ENCODE results near the gene SLC38A10. TPM values are rescaled to one million over a fixed set of nuclear protein-coding genes. Genes with fewer than 3 reads are reported as not detected.

The SLC38A10 gene
- total RNA-seq, 6 donors from 2014 or later, result 90.6 to 208 (median 110) TPM

DNA sequence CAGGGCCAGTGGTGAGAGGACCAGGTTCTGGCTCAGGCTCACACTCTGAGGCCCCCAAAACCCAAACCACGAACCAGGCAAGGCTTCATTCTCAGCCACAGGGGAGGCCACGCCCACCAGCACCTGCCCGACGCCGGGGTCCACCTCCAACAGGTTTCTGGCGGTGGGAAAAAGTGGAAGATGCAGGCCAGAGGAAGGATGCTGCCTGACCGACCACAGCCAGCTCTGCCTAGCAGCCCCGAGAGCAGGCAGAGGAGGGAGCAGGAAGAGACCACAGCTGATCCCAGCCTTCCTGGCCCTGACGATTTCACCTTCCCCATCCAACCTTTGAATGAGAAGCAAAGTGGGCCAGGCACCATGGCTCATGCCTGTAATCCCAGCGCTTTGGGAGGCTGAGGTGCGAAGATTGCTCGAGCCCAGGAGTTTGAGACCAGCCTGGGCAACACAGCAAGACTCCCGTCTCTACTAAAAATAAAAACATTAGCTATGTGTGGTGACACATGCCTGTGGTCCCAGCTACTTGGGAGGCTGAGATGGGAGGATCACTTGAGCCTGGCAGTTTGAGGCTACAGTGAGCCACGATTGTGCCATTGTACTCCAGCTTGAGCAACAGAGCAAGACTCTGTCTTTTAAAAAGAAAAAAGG lies 30.7 kb upstream of the SLC38A10 start:
- peaks cover 48 to 63% (median 56%) of the 10 kb centered on the region in 4 donors for H3K4me1 ChIP-seq
- H3K4me3 ChIP-seq, result no peak overlapping the region
- TF ChIP-seq, protein P1, sequence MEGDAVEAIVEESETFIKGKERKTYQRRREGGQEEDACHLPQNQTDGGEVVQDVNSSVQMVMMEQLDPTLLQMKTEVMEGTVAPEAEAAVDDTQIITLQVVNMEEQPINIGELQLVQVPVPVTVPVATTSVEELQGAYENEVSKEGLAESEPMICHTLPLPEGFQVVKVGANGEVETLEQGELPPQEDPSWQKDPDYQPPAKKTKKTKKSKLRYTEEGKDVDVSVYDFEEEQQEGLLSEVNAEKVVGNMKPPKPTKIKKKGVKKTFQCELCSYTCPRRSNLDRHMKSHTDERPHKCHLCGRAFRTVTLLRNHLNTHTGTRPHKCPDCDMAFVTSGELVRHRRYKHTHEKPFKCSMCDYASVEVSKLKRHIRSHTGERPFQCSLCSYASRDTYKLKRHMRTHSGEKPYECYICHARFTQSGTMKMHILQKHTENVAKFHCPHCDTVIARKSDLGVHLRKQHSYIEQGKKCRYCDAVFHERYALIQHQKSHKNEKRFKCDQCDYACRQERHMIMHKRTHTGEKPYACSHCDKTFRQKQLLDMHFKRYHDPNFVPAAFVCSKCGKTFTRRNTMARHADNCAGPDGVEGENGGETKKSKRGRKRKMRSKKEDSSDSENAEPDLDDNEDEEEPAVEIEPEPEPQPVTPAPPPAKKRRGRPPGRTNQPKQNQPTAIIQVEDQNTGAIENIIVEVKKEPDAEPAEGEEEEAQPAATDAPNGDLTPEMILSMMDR (IDR thresholded peaks at IDR 0.05), result no peak
- TF ChIP-seq POLR2A (IDR thresholded peaks at IDR 0.05) (no peak), POLR2AphosphoS5 (IDR thresholded peaks at IDR 0.05) (no peak), EP300 (IDR thresholded peaks at IDR 0.05) (no peak)
- WGBS, 2 donors, result 67 to 76% methylated on average over 6 to 14 of the region's 14 CpGs
- peak in 1 of 2 donors; percentile 41 for DNase-seq
- no peak for ATAC-seq (ENCODE audit: low FRiP score in 2 of 2)
- no peaks in the 10 kb centered on the region for H3K36me3 ChIP-seq
- peak overlapping the region in 3 of 4 donors; percentile 42 to 87 (median 73) for H3K27ac ChIP-seq
- H3K27me3 ChIP-seq, result no peaks in the 10 kb centered on the region
- H3K9me3 ChIP-seq, result no peaks in the 10 kb centered on the region

DNA sequence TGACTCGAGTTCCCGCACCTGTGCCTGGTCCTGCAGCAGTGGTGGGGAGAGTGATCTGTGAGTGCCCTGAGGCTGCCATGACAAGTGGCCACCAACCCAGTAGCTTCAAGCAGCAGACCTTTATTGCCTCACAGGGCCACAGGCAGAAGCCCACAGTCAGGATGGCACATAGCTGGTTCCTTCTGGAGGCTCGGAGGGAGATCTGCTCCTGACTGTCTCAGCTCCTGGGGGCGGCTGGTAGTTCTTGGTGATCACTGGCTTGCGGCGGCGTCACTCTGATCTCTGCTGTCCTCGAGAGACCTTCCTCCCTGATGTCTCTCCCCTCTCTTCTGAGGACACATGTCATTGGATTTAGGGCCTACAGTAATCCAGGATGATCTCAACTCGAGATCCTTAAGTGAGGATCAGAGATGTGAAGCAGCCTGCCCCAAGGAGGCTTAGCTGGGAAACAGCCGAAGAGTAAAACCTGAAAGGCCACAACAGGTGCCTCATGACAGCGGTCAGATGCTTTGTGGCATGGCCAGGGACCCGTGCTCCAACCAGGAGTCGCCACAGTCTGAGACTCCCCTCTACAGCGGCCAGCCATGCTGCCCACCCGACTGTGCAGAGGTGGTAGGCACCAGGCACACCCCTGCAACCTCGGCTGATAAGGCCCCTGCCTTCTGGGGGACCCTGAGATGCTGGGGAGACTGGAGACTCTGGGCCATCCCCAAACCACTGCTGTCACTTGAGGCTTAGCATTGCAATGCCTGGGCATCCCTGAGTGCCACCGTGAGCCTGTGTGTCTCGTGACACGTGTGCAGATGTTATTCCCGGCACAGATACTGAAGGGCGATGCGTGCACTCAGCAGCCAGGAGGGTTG lies 30.0 kb upstream of the SLC38A10 start:
- Histone ChIP-seq H3K4me1 (peaks cover 42 to 55% (median 49%) of the 10 kb centered on the region in 4 donors), H3K27ac (peak overlapping the region in 1 of 4 donors; percentile 87), H3K27me3 (no peaks in the 10 kb centered on the region), H3K4me3 (no peak overlapping the region), H3K9me3 (no peaks in the 10 kb centered on the region), H3K36me3 (no peaks in the 10 kb centered on the region)
- WGBS, 2 donors, result 87 to 92% methylated on average over 5 to 22 of the region's 22 CpGs
- no peak for ATAC-seq (ENCODE audit: low FRiP score in 2 of 2)
- no peak for TF ChIP-seq EP300 (IDR thresholded peaks at IDR 0.05)
- no peak for TF ChIP-seq POLR2AphosphoS5 (IDR thresholded peaks at IDR 0.05)
- TF ChIP-seq, protein P1 (IDR thresholded peaks at IDR 0.05), result no peak
- TF ChIP-seq POLR2A (IDR thresholded peaks at IDR 0.05), result no peak
- DNase-seq, result peak in 1 of 2 donors; percentile 50

DNA sequence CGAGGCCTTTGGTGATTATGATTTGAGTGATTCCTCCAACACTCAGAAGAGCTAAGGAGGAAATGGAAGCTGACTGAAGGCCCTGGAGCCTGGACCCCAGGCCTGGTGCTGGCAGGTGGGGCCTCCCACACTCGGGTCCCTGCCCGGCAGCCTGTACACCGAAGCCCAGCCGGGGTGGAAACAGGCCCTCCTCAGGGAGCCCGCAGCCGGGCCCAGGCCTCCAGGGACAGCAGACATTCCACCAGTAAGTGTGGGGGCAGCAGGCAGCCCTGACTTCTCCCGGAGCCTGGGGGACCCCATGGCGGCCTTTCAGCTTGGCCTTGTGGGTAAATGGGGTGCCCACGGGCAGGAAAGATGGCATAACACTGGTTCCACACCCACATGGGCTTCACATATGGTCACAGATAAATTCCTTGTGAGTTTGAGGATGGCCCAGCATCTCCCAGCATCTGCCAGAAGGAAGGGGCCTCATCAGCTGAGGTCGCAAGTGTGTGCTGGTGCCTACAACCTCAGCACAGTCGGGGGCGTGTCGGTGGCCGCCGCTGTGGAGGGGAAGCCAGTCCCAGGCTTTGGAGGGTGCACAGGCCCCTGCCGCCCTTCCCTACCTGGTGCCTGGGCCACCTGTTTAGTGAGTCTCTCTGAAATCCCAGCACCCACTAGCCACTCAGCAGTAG lies 29.2 kb upstream of the SLC38A10 start:
- 90 to 96% methylated on average over 15 of the region's 17 CpGs for whole genome bisulfite sequencing, 2 donors
- Histone ChIP-seq H3K4me3 (no peak overlapping the region), H3K27ac (no peak overlapping the region), H3K9me3 (no peaks in the 10 kb centered on the region), H3K36me3 (no peaks in the 10 kb centered on the region), H3K4me1 (peaks cover 34 to 47% (median 41%) of the 10 kb centered on the region in 4 donors), H3K27me3 (no peaks in the 10 kb centered on the region)
- no peak for TF ChIP-seq POLR2A (IDR thresholded peaks at IDR 0.05)
- no peak for TF ChIP-seq POLR2AphosphoS5 (IDR thresholded peaks at IDR 0.05)
- TF ChIP-seq EP300 (IDR thresholded peaks at IDR 0.05), result no peak
- TF ChIP-seq, protein P1 (IDR thresholded peaks at IDR 0.05), result no peak
- ATAC-seq (ENCODE audit: low FRiP score in 2 of 2), result no peak
- peak in 1 of 2 donors; percentile 72 for DNase-seq

DNA sequence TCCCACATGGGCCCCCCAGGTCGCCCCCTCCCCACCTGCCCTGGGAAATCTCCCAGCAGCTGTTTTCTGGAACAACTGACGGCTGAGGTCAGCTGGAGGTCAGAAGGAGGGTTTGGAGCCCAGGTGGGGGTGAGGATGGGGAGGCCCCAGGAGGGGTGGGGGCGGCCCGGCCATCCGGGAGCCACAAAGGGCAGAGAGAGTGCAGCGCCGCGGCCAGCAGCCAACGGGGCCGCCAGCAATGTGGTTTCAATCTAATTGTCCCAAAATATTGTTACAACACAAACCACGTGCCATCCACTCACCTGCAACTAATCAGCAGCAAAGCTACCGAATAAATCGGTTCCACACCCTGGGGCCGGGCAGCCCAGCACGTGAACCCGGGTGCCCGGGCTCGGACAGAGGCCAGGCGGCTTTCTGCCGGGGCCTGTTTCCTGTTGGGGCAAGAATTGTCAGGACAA lies 28.3 kb upstream of the SLC38A10 start:
- TF ChIP-seq EP300 (IDR thresholded peaks at IDR 0.05), result no peak
- no peak for TF ChIP-seq POLR2AphosphoS5 (IDR thresholded peaks at IDR 0.05)
- no peak for TF ChIP-seq POLR2A (IDR thresholded peaks at IDR 0.05)
- TF ChIP-seq, protein P1 (IDR thresholded peaks at IDR 0.05), result no peak
- H3K4me1 ChIP-seq, result peaks cover 25 to 39% (median 33%) of the 10 kb centered on the region in 4 donors
- H3K27ac ChIP-seq, result no peak overlapping the region
- DNase-seq (peak in 1 of 2 donors; percentile 62), ATAC-seq (ENCODE audit: low FRiP score in 2 of 2) (no peak)
- WGBS, 2 donors, result 63 to 70% methylated on average over 16 to 20 of the region's 20 CpGs
- H3K27me3 ChIP-seq, result no peaks in the 10 kb centered on the region
- H3K36me3 ChIP-seq, result no peaks in the 10 kb centered on the region
- H3K4me3 ChIP-seq, result no peak overlapping the region
- H3K9me3 ChIP-seq, result no peaks in the 10 kb centered on the region
